SU-DHL-6 (cell line): ENCODE measurements around the gene OPN1LW.
"Not testable (repeated sequence)": the region's sequence is repeated elsewhere in the genome, so short reads cannot be mapped to it uniquely, and the experiment has no call there.

ENCODE experiments used
- H2AFZ ChIP-seq: fragments of 200-600 bp; sonication (generic); 2 replicates; pipeline ENCODE4 v1.6.1; 2014; ENCODE audit warnings: low read depth, mild to moderate bottlenecking, moderate library complexity, mixed read lengths, antibody characterized with exemption, low read length; ENCODE audit not compliant: severe bottlenecking
- H3F3A ChIP-seq: fragments of 200-600 bp; shearing (Covaris generic); 2 replicates; pipeline ENCODE4 v1.6.0; 2016; ENCODE audit warnings: antibody characterized with exemption, mild to moderate bottlenecking; ENCODE audit not compliant: insufficient read depth
- H3K27ac ChIP-seq: fragments of 200-600 bp; sonication (generic); 2 replicates; pipeline ENCODE4 v1.5.1; 2016; ENCODE audit warnings: low read depth, mild to moderate bottlenecking, low read length, moderate library complexity, mixed read lengths
- H3K27me3 ChIP-seq: fragments of 200-600 bp; sonication (generic), shearing (Covaris generic); 2 replicates; pipeline ENCODE4 v1.6.0; 2014; ENCODE audit warnings: mild to moderate bottlenecking, low read length
- H3K36me3 ChIP-seq: fragments of 200-600 bp; sonication (generic); 2 replicates; pipeline ENCODE4 v1.6.1; 2014; ENCODE audit warnings: mild to moderate bottlenecking, low read length, mixed read lengths
- H3K4me2 ChIP-seq: fragments of 300-600, 200-600 bp; shearing (Covaris generic), sonication (generic); 2 replicates; pipeline ENCODE4 v1.6.0; 2014; ENCODE audit warnings: low read length, low read depth, mild to moderate bottlenecking; ENCODE audit not compliant: poor library complexity, severe bottlenecking
- H3K4me3 ChIP-seq: fragments of 200-600 bp; sonication (generic); 2 replicates; pipeline ENCODE4 v1.5.1; 2014; ENCODE audit warnings: antibody characterized with exemption, low read length, mild to moderate bottlenecking, mixed read lengths; ENCODE audit not compliant: insufficient read depth, poor library complexity, severe bottlenecking
- H3K79me2 ChIP-seq: fragments of 200-600 bp; sonication (generic); 2 replicates; pipeline ENCODE4 v1.6.1; 2014; ENCODE audit warnings: mild to moderate bottlenecking, low read length, moderate library complexity; ENCODE audit not compliant: insufficient read depth
- H3K9ac ChIP-seq: fragments of 200-600 bp; sonication (generic); 2 replicates; pipeline ENCODE4 v1.7.0; 2014; ENCODE audit warnings: mild to moderate bottlenecking, low read length
- H3K9me2 ChIP-seq: fragments of 200-600 bp; sonication (generic); replicated peaks from 2 replicates; pipeline ENCODE4 v1.6.1; 2014; ENCODE audit warnings: low read length; ENCODE audit not compliant: insufficient read depth
- H3K9me3 ChIP-seq: fragments of 200-600 bp; sonication (generic); 2 replicates; pipeline ENCODE4 v1.6.1; 2014; ENCODE audit warnings: low read length, mixed read lengths; ENCODE audit not compliant: insufficient read depth
- H4K20me1 ChIP-seq: fragments of 200-600 bp; sonication (generic); 2 replicates; pipeline ENCODE4 v1.6.1; 2014; ENCODE audit warnings: low read depth, mild to moderate bottlenecking, antibody characterized with exemption, low read length, moderate library complexity, mixed read lengths
- EZH2phosphoT487 ChIP-seq: fragments of 200-600 bp; sonication (generic), shearing (Covaris generic); conservative IDR thresholded peaks from 2 replicates; pipeline ENCODE4 v1.6.1; 2018; ENCODE audit warnings: mild to moderate bottlenecking, antibody characterized with exemption, low read length, moderate library complexity, mixed read lengths
- TF ChIP-seq, protein P1 (sequence below): fragments of 200-600 bp; sonication (generic); IDR thresholded peaks from one replicate; pipeline ENCODE4 v1.5.1; 2017; ENCODE audit warnings: antibody characterized with exemption, mild to moderate bottlenecking, low read length, moderate library complexity; ENCODE audit not compliant: insufficient read depth, poor library complexity, severe bottlenecking

Gene OPN1LW

DNA sequence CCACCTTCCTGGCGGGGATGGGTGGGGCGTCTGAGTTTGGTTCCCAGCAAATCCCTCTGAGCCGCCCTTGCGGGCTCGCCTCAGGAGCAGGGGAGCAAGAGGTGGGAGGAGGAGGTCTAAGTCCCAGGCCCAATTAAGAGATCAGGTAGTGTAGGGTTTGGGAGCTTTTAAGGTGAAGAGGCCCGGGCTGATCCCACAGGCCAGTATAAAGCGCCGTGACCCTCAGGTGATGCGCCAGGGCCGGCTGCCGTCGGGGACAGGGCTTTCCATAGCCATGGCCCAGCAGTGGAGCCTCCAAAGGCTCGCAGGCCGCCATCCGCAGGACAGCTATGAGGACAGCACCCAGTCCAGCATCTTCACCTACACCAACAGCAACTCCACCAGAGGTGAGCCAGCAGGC, at the start of gene OPN1LW:
TSS of gene OPN1LW (plus strand) at position 234 of the 400 bp plus-strand sequence. CDS start at position 275, 41 bp downstream.
- H3K4me3 ChIP-seq, H3K79me2 ChIP-seq, H3K9me3 ChIP-seq, H3K9ac ChIP-seq, H3K27ac ChIP-seq, H3K9me2 ChIP-seq, H3K36me3 ChIP-seq, H3F3A ChIP-seq, H3K27me3 ChIP-seq, H2AFZ ChIP-seq, H3K4me2 ChIP-seq, H4K20me1 ChIP-seq: not testable (repeated sequence)

- Histone ChIP-seq H3K9ac (peak overlapping the region; percentile 77), H3K4me3 (peak overlapping the region; percentile 10), H3K79me2 (peaks cover 71% of the 10 kb centered on the region), H3K27ac (no peak overlapping the region), H3F3A (no peaks in the 10 kb centered on the region), H3K4me2 (peak overlapping the region; percentile 90), H3K9me3 (no peaks in the 10 kb centered on the region), H4K20me1 (0 out of 2 replicates have a peak, but pooled peaks cover 10% of the 10 kb centered on the region), H3K36me3 (no peaks in the 10 kb centered on the region), H3K9me2 (no peaks in the 10 kb centered on the region), H3K27me3 (no peaks in the 10 kb centered on the region), H2AFZ (no peak overlapping the region)
- no peak for TF ChIP-seq EZH2phosphoT487
- TF ChIP-seq, protein P1, sequence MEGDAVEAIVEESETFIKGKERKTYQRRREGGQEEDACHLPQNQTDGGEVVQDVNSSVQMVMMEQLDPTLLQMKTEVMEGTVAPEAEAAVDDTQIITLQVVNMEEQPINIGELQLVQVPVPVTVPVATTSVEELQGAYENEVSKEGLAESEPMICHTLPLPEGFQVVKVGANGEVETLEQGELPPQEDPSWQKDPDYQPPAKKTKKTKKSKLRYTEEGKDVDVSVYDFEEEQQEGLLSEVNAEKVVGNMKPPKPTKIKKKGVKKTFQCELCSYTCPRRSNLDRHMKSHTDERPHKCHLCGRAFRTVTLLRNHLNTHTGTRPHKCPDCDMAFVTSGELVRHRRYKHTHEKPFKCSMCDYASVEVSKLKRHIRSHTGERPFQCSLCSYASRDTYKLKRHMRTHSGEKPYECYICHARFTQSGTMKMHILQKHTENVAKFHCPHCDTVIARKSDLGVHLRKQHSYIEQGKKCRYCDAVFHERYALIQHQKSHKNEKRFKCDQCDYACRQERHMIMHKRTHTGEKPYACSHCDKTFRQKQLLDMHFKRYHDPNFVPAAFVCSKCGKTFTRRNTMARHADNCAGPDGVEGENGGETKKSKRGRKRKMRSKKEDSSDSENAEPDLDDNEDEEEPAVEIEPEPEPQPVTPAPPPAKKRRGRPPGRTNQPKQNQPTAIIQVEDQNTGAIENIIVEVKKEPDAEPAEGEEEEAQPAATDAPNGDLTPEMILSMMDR = no peak
Measured at GRCh38 chrX:154094833-154095232, 49.2 kb upstream of the OPN1LW start.

DNA sequence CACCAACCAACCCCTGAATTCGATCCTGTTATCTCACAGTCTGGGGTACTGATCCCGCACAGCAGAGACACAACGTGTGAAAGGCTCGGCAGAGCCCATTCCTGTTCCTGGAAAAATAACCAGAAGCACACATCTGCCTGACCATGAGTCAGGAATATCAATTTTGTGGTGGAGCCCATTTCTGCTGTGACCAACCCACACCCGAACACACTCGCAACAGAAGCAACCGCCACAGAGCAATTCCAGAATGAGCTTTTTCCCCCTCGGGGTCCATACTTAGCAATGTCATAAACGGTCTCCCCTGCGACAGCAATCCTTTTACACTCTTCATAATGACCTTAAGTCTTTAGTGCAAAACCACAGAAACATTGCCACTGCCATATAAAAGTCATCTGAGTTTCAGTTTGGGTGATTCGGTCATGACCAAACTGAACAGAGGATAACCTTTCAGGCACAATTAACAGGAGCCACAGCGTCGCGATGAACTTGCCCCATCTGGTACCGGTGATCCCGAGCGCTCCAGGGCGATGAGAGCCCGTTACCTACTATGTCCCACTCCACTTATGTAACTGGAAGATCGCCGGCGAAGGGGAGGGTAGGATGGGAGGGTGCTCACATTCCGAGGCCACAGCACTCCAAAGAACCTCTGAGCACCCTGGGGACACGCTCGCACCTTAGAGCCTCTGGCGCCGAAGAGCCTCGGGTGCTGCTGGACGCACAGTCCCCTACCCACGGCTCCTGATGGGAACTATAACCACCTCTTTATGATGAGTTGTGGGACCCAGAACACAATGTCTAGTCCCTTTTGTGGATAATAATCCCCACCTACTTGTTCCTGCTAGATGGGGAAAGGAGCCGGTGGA, 47.7 kb upstream of the OPN1LW start:
- H3K9ac ChIP-seq = peak overlapping the region; percentile 77
- H3K4me3 ChIP-seq = peak overlapping the region; percentile 82
- H3K27ac ChIP-seq = peak overlapping the region; percentile 62
- H3F3A ChIP-seq = no peaks in the 10 kb centered on the region
- 0 out of 2 replicates have a peak, but pooled peaks cover 10% of the 10 kb centered on the region for H4K20me1 ChIP-seq
- no peaks in the 10 kb centered on the region for H3K9me3 ChIP-seq
- H3K4me2 ChIP-seq = peak overlapping the region; percentile 90
- TF ChIP-seq, protein P1 = no peak
- no peak for TF ChIP-seq EZH2phosphoT487
- H2AFZ ChIP-seq = no peak overlapping the region
- peaks cover 55% of the 10 kb centered on the region for H3K79me2 ChIP-seq
- no peaks in the 10 kb centered on the region for H3K36me3 ChIP-seq
- no peaks in the 10 kb centered on the region for H3K27me3 ChIP-seq
- no peaks in the 10 kb centered on the region for H3K9me2 ChIP-seq

- no peaks in the 10 kb centered on the region for H3K36me3 ChIP-seq
- 0 out of 2 replicates have a peak, but pooled peaks cover 10% of the 10 kb centered on the region for H4K20me1 ChIP-seq
- H3K9me3 ChIP-seq = no peaks in the 10 kb centered on the region
- no peaks in the 10 kb centered on the region for H3K27me3 ChIP-seq
- H2AFZ ChIP-seq = no peak overlapping the region
- H3K9me2 ChIP-seq = no peaks in the 10 kb centered on the region
- H3K4me3 ChIP-seq = peak overlapping the region; percentile 82
- H3F3A ChIP-seq = no peaks in the 10 kb centered on the region
- H3K4me2 ChIP-seq = peak overlapping the region; percentile 90
- H3K27ac ChIP-seq = peak overlapping the region; percentile 62
- H3K79me2 ChIP-seq = peaks cover 48% of the 10 kb centered on the region
- no peak for TF ChIP-seq EZH2phosphoT487
- TF ChIP-seq, protein P1 = no peak
- peak overlapping the region; percentile 77 for H3K9ac ChIP-seq
Measured at GRCh38 chrX:154097003-154097588, 46.9 kb upstream of the OPN1LW start.
